22Rv1 (cell line): Measurements from ENCODE around the gene GPA33.
"Not testable (repeated sequence)": the region's sequence is repeated elsewhere in the genome, so short reads cannot be mapped to it uniquely, and the experiment has no call there.

Source experiments
- H3K27ac ChIP-seq: fragments of 450-650 bp; 2 replicates; pipeline ENCODE4 v1.5.1; 2017
- ZFX ChIP-seq: fragments of 450-650 bp; IDR thresholded peaks from 2 replicates; pipeline ENCODE4 v1.6.1; 2017; ENCODE audit warnings: antibody characterized with exemption, borderline replicate concordance
- TF ChIP-seq, protein P1 (sequence below): fragments of 450-650 bp; IDR thresholded peaks from 2 replicates; pipeline ENCODE4 v1.5.1; 2017; ENCODE audit warnings: mild to moderate bottlenecking

GPA33 gene

DNA sequence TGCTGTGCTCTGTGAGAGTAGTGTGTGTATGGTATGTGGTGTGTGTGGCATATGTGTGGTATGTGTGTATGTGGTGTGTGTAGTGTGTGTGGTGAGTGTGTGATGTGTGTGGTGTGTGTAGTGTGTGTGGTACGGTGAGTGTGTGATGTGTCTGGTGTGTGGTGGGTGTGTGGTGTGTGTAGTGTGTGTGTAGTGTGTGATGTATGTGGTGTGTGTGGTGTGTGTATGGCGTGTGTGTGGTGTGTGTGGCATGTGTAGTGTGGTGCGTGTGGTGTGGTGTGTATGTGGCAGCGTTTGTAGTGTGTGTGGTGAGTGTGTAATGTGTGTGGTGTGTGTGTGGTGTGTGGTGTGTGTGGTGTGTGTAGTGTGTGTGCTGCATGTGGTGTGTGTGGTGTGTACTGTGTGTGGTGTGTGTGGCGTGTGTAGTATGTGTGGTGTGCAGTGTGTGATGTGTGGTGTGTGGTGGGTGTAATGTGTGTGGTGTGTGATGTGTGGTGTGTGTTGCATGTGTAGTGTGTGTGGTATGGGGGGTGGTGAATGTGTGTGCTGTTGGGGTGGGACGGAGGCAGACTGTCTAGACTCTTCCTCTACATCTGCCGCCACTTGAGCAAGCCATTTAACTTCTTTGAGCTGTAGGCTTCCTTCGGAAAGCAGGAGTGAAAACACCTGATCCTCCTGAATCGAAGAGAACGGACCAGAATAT lies 33.5 kb downstream of the GPA33 start:
- TF ChIP-seq, protein P1, sequence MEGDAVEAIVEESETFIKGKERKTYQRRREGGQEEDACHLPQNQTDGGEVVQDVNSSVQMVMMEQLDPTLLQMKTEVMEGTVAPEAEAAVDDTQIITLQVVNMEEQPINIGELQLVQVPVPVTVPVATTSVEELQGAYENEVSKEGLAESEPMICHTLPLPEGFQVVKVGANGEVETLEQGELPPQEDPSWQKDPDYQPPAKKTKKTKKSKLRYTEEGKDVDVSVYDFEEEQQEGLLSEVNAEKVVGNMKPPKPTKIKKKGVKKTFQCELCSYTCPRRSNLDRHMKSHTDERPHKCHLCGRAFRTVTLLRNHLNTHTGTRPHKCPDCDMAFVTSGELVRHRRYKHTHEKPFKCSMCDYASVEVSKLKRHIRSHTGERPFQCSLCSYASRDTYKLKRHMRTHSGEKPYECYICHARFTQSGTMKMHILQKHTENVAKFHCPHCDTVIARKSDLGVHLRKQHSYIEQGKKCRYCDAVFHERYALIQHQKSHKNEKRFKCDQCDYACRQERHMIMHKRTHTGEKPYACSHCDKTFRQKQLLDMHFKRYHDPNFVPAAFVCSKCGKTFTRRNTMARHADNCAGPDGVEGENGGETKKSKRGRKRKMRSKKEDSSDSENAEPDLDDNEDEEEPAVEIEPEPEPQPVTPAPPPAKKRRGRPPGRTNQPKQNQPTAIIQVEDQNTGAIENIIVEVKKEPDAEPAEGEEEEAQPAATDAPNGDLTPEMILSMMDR: no peak
- TF ChIP-seq ZFX: no peak
- no peak overlapping the region for H3K27ac ChIP-seq

DNA sequence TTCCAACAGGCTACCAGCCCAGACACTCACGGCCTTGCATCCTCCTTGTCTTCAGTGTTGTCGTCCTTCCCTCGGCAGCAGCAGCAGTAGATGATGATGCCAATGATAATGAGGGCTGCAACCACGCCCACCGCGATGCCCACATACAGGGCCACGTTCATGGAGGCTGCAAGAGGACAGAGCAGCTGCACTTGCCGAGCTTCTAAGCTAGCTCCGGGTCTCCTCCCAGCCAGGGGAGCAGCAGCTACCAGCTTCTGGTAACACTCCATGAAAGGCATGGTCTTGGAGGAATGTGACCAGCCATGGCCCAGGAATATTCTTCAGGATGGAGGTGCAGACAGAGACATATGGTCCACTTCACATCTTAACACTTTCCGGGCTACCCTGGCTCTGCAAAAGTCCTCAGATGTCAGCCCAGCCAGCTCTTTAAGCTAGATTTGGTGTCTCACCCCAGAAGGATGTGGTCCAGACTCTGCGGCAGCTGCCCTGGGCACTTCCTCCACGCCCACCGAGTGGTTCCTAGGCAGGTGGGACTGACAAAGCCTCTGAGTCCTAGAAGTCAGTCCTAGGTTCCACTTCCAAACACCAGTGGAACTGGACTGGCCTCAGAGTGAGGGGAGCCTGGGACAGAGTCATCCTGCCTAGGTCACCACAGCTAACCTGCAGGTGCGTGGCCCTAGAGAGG lies 35.1 kb downstream of the GPA33 start:
- TF ChIP-seq, protein P1: no peak
- no peak for TF ChIP-seq ZFX
- no peak overlapping the region for H3K27ac ChIP-seq

- H3K27ac ChIP-seq: no peak overlapping the region
- TF ChIP-seq ZFX: no peak
- TF ChIP-seq, protein P1: no peak
Measured at GRCh38 chr1:167054531-167054930, 35.6 kb downstream of the GPA33 start.

DNA sequence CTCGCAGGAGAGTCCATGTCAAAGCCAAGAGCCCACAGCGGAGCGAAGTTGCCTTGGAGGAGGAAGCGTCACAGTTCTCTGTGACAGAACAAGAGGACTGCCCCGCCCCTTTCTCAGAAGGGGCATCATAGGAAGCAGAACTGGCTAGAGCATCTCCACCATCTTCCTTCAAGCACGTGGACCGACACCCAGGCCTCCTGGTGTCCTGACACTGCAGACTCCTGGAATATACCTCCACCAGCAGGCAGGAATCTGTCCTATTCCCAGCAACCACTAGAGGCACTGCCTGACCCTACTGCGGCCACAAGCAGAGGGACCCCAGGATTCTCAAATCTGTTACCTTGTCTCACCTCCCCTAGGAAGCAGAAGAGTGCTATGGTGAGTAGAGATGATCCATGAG lies 37.8 kb downstream of the GPA33 start:
- no peak overlapping the region for H3K27ac ChIP-seq
- TF ChIP-seq ZFX: no peak
- TF ChIP-seq, protein P1: peak; percentile 78

- TF ChIP-seq, protein P1: no peak
Measured at GRCh38 chr1:167051907-167052306, 38.3 kb downstream of the GPA33 start.

DNA sequence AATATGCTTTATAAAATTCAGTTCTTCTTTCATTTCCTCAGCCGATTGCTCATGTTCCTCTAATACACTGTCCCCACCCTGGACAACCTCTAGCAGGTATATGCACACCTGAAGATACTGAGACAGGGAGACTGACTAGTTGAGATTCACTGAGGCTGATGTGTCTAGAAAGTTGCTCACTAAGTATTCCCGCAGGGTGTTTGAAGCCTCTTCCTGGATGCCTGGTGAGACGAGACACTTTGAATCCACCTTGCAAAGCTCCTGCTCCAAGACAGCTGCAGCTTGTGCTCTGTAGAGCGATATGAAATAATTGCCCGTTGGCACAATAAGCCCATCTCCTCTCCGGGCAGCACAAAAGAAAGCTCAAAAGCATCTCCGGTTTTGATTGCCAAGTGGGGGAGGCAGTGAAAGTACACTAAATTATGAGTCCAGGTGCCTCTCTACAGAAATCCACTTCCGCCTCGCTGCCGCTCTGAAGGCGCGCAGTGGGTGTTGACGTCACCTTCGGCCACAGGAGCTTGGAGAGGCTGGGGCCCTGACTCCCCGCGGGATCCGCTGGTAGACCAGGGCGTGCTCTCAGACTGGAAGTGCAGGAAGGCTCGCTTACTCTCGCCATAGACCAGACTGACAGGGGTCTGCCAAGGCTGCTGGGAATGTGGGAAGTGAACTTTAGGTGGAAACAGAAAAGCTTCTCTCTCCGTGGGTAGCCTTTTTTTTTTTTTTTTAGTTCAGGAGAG lies 46.3 kb downstream of the GPA33 start:
- no peak for TF ChIP-seq ZFX
- TF ChIP-seq, protein P1: no peak
- peak overlapping the region; percentile 66 for H3K27ac ChIP-seq

More at GRCh38 chr1:167051907-167052306, 38.3 kb downstream of the GPA33 start:
- H3K27ac ChIP-seq: no peak overlapping the region

GRCh38 chr1:167033646-167034045 lies 56.5 kb downstream of the GPA33 start:
- no peak for TF ChIP-seq ZFX
- TF ChIP-seq, protein P1: no peak
- H3K27ac ChIP-seq: no peak overlapping the region

DNA sequence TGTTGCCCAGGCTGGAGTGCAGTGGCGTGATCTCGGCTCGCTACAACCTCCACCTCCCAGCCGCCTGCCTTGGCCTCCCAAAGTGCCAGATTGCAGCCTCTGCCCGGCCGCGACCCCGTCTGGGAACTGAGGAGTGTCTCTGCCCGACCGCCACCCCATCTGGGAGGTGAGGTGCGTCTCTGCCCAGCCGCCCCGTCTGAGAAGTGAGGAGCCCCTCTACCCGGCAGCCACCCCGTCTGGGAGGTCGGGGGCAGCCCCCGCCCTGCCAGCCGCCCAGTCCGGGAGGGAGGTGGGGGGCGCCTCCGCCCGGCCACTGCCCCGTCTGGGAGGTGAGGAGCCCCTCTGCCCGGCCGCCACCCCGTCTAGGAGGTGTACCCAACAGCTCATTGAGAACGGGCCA lies 60.6 kb downstream of the GPA33 start:
- not testable (repeated sequence) for H3K27ac ChIP-seq
